K562 (cell line): ENCODE data around the gene RPL35.

Experiments used
- AFF4 ChIP-seq: sonication (generic); formaldehyde crosslinking; IDR thresholded peaks from 2 replicates; pipeline ENCODE4 v1.8.0; 2023; ENCODE audit warnings: mild to moderate bottlenecking, missing genetic modification reagents
- CGGBP1 ChIP-seq: fragments of 250-450 bp; sonication (Bioruptor Pico); IDR thresholded peaks from 2 replicates; pipeline ENCODE4 v1.9.0; 2021; ENCODE audit warnings: mild to moderate bottlenecking
- ELF1 ChIP-seq: fragments of 200-800 bp; sonication (Bioruptor generic); IDR thresholded peaks from 2 replicates; pipeline ENCODE4 v1.6.1; 2016; ENCODE audit warnings: missing genetic modification characterization, missing compliant biosample characterization
- MAX ChIP-seq: sonication (generic); formaldehyde crosslinking; IDR thresholded peaks from 2 replicates; pipeline ENCODE4 v1.9.0; 2022; ENCODE audit warnings: mild to moderate bottlenecking, missing genetic modification reagents
- NRF1 ChIP-seq, 2 experiments: fragments of 450-650 bp; IDR thresholded peaks in 1 of 2; conservative IDR thresholded peaks in 1 of 2; 2 replicates each; pipeline ENCODE4 v1.6.1; 2014; ENCODE audit warnings: mild to moderate bottlenecking in 2 of 2
- RAD21 ChIP-seq, 2 experiments: fragments of 250-450 bp in 1 of 2; fragments of 450-650 bp in 1 of 2; sonication (Bioruptor Pico) in 1 of 2; formaldehyde crosslinking in 1 of 2; IDR thresholded peaks in 1 of 2; conservative IDR thresholded peaks in 1 of 2; 2 replicates each; pipeline versions ENCODE4 v1.4.0 to v1.8.0; 2020 to 2022; ENCODE audit warnings: mild to moderate bottlenecking in 2 of 2, moderate library complexity in 1 of 2
- RHOXF2B ChIP-seq: fragments of 250-450 bp; sonication (Bioruptor Pico); conservative IDR thresholded peaks from 2 replicates; pipeline ENCODE4 v1.5.1; 2021
- TAF1 ChIP-seq: IDR thresholded peaks from 2 replicates; pipeline ENCODE4 v1.6.1; 2011; ENCODE audit warnings: mild to moderate bottlenecking, low read length, moderate library complexity; ENCODE audit not compliant: insufficient read depth, control insufficient read depth, severe bottlenecking; ENCODE audit errors: extremely low read depth
- TRIM24 ChIP-seq, 2 experiments: fragments of 450-650 bp; IDR thresholded peaks; 2 replicates each; pipeline ENCODE4 v1.6.1; 2016
- YBX1 ChIP-seq: fragments of 450-650 bp; IDR thresholded peaks from 2 replicates; pipeline ENCODE4 v1.7.1; 2016; ENCODE audit warnings: mild to moderate bottlenecking
- ZNF655 ChIP-seq: fragments of 250-450 bp; sonication (Bioruptor Pico); IDR thresholded peaks from 2 replicates; pipeline ENCODE4 v1.5.0; 2021

GRCh38 chr9:124844291-124844690 lies 17.5 kb downstream of the RPL35 start:
- TF ChIP-seq YBX1 (no peak), RHOXF2B (no peak), CGGBP1 (CRISPR knock-in tag) (no peak), AFF4 (no peak), RAD21 (CRISPR knock-in tag; conservative IDR thresholded peaks at IDR 0.05 in 1 of 2, IDR thresholded peaks at IDR 0.05 in 1 of 2) (no peak), ZNF655 (CRISPR knock-in tag) (no peak), ELF1 (tag) (no peak), TRIM24 (IDR thresholded peaks at IDR 0.05) (no peak), NRF1 (conservative IDR thresholded peaks at IDR 0.05 in 1 of 2, IDR thresholded peaks at IDR 0.05 in 1 of 2) (no peak), TAF1 (no peak), MAX (CRISPR knock-in tag) (no peak)
